HepG2 (cell line): ENCODE measurements around the gene CDC42EP4. TPM values are rescaled to one million over a fixed set of nuclear protein-coding genes. Genes with fewer than 3 reads are reported as not detected.

Experiments used
- FOXA1 ChIP-seq, 2 experiments: fragments of 450-650 bp in 1 of 2; sonication (generic) in 1 of 2; formaldehyde crosslinking in 1 of 2; IDR thresholded peaks; 2 replicates each; pipeline versions ENCODE4 v1.4.0 to v1.6.1; 2016 to 2020; ENCODE audit warnings: missing genetic modification reagents in 1 of 2
- GATAD2A ChIP-seq: IDR thresholded peaks from 2 replicates; pipeline ENCODE4 v1.6.1; 2016
- GZF1 ChIP-seq: sonication (generic); formaldehyde crosslinking; IDR thresholded peaks from 2 replicates; pipeline ENCODE4 v1.5.1; 2020; ENCODE audit warnings: mild to moderate bottlenecking, missing genetic modification reagents
- NFIB ChIP-seq: sonication (generic); formaldehyde crosslinking; IDR thresholded peaks from 2 replicates; pipeline ENCODE4 v1.9.0; 2021; ENCODE audit warnings: missing genetic modification reagents, mild to moderate bottlenecking, borderline replicate concordance
- SOX6 ChIP-seq, 2 experiments: fragments of 450-650 bp in 1 of 2; sonication (generic) in 1 of 2; formaldehyde crosslinking in 1 of 2; IDR thresholded peaks; 2 replicates each; pipeline versions ENCODE4 v1.4.0 to v1.6.1; 2017 to 2020; ENCODE audit warnings: antibody characterized with exemption in 1 of 2, mild to moderate bottlenecking in 1 of 2, missing genetic modification reagents in 1 of 2
- SPEN ChIP-seq: sonication (generic); formaldehyde crosslinking; IDR thresholded peaks from 2 replicates; pipeline ENCODE4 v1.5.1; 2020; ENCODE audit warnings: low read depth, mild to moderate bottlenecking, missing genetic modification reagents
- WIZ ChIP-seq: sonication (generic); formaldehyde crosslinking; IDR thresholded peaks from 2 replicates; pipeline ENCODE4 v1.5.1; 2020; ENCODE audit warnings: mild to moderate bottlenecking, missing genetic modification reagents
- ZFP36 ChIP-seq: fragments of 150-350 bp; IDR thresholded peaks from 2 replicates; pipeline ENCODE4 v1.6.1; 2018; ENCODE audit warnings: borderline replicate concordance, low read length, low read depth; ENCODE audit not compliant: partially characterized antibody
- ZNF605 ChIP-seq: sonication (generic); formaldehyde crosslinking; IDR thresholded peaks from 2 replicates; pipeline ENCODE4 v1.8.0; 2022; ENCODE audit warnings: mild to moderate bottlenecking, missing genetic modification reagents
- ZNF839 ChIP-seq: sonication (generic); formaldehyde crosslinking; IDR thresholded peaks from 2 replicates; pipeline ENCODE4 v1.4.0; 2020; ENCODE audit warnings: missing genetic modification reagents, mild to moderate bottlenecking, borderline replicate concordance
- ZSCAN20 ChIP-seq: sonication (generic); formaldehyde crosslinking; IDR thresholded peaks from 2 replicates; pipeline ENCODE4 v1.4.0; 2020; ENCODE audit warnings: missing genetic modification reagents, mild to moderate bottlenecking, borderline replicate concordance
- polyA plus RNA-seq, 8 experiments: library from polyadenylated mRNA; depleted of rRNA in 3 of 8; stranded (reverse) in 7 of 8; unstranded in 1 of 8; fragments of >200 nt; fragmentation: Illumina TruSeq in 4 of 8; extraction: Trizol in 4 of 8; gene quantifications; 2 replicates each; pipeline versions ENCODE4 v1.2.1 to v1.2.3, GENCODE V29; 2011 to 2016; ENCODE audit warnings: low read depth in 4 of 8, missing spikeins in 1 of 8, mixed read lengths in 1 of 8; ENCODE audit not compliant: insufficient read depth in 1 of 8
- total RNA-seq, 5 experiments: library from RNA; depleted of rRNA; stranded (reverse); fragments of >200 nt; fragmentation: Illumina TruSeq; extraction: Trizol; gene quantifications; 2 replicates each; pipeline ENCODE4 v1.2.3, GENCODE V29; 2016; ENCODE audit warnings: low read depth in 1 of 5
- TF ChIP-seq, protein P1 (sequence below): sonication (generic); formaldehyde crosslinking; IDR thresholded peaks from 2 replicates; pipeline ENCODE4 v1.5.0; 2020; ENCODE audit warnings: mild to moderate bottlenecking, low read depth, missing genetic modification reagents, borderline replicate concordance
- TF ChIP-seq, protein P2 (sequence below): sonication (generic); formaldehyde crosslinking; conservative IDR thresholded peaks from 2 replicates; pipeline ENCODE4 v1.8.0; 2022; ENCODE audit warnings: low read depth, missing genetic modification reagents
- TF ChIP-seq, protein P3 (sequence below): IDR thresholded peaks from 2 replicates; pipeline ENCODE4 v1.6.1; 2016
- TF ChIP-seq, protein P4 (sequence below): fragments of 450-650 bp; IDR thresholded peaks from 2 replicates; pipeline ENCODE4 v1.6.1; 2017; ENCODE audit warnings: mild to moderate bottlenecking
- TF ChIP-seq, protein P5 (sequence below): sonication (generic); formaldehyde crosslinking; IDR thresholded peaks from 2 replicates; pipeline ENCODE4 v1.4.0; 2020; ENCODE audit warnings: missing genetic modification reagents
- TF ChIP-seq, protein P6 (sequence below): sonication (generic); formaldehyde crosslinking; IDR thresholded peaks from 2 replicates; pipeline ENCODE4 v1.4.0; 2020; ENCODE audit warnings: mild to moderate bottlenecking, missing genetic modification reagents, borderline replicate concordance

Gene CDC42EP4
- total and polyA plus RNA-seq, 2 of the 13 experiments (the other 11 are each of a cell fraction or from before 2014, with no cell fraction given), result 19.0 to 54.0 TPM

DNA sequence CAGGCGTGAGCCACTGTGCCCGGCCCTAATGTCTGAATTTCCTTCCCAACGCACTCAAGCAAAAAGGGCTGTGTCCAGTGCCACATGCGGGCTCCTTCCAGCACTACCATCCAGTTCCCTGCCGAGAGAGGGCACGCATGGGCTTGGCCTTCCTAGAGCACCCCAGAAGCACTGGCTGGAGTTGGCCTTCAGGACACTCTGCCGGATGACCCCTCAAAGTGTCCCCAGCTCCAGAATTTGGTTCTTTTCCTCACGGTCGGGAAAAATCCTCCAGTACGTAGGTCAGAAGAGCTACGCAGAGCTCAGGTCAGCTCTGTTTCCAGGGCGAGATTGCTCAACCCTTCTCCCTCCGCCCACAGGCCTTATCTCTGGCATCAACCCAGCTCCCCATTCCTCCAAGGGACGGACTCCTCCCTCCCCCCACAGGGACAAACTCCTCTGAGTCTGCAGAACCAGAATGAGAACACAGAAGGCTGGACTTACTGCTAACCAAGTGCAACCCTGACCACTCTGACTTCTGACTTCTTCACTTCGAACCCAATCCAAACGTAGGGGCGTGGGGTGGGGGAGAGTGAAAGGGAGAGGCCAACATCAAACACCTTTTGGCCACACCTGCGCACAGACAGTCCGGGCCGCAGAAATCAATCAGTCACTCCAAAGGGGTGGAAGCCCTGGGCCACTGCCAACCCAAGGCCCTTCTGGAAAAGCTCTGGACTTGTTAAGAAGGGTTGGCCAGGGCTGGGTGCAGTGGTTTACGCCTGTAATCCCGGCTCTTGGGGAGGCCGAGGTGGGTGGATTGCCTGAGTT, 3.6 kb downstream of the CDC42EP4 start (continued):
- TF ChIP-seq, protein P1, sequence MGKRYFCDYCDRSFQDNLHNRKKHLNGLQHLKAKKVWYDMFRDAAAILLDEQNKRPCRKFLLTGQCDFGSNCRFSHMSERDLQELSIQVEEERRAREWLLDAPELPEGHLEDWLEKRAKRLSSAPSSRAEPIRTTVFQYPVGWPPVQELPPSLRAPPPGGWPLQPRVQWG (CRISPR knock-in tag), result no peak
- TF ChIP-seq GZF1 (CRISPR knock-in tag) (no peak), WIZ (no peak; the same call in 1 of the 2 replicates), NFIB (CRISPR knock-in tag) (no peak), ZFP36 (no peak), GATAD2A (CRISPR knock-in tag) (peak; percentile 97), ZSCAN20 (CRISPR knock-in tag) (0 out of 2 replicates have a peak, but pooled peaks have one; percentile 14), ZNF605 (CRISPR knock-in tag) (peak; percentile 86), SOX6 (IDR thresholded peaks at IDR 0.05) (no peak), SOX6 (CRISPR knock-in tag; IDR thresholded peaks at IDR 0.05) (peak; percentile 93), FOXA1 (IDR thresholded peaks at IDR 0.05) (no peak), FOXA1 (CRISPR knock-in tag; IDR thresholded peaks at IDR 0.05) (no peak), ZNF839 (CRISPR knock-in tag) (no peak), SPEN (CRISPR knock-in tag) (peak; percentile 66)
- TF ChIP-seq, protein P2, sequence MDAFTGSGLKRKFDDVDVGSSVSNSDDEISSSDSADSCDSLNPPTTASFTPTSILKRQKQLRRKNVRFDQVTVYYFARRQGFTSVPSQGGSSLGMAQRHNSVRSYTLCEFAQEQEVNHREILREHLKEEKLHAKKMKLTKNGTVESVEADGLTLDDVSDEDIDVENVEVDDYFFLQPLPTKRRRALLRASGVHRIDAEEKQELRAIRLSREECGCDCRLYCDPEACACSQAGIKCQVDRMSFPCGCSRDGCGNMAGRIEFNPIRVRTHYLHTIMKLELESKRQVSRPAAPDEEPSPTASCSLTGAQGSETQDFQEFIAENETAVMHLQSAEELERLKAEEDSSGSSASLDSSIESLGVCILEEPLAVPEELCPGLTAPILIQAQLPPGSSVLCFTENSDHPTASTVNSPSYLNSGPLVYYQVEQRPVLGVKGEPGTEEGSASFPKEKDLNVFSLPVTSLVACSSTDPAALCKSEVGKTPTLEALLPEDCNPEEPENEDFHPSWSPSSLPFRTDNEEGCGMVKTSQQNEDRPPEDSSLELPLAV (CRISPR knock-in tag), result no peak
- TF ChIP-seq, protein P3, sequence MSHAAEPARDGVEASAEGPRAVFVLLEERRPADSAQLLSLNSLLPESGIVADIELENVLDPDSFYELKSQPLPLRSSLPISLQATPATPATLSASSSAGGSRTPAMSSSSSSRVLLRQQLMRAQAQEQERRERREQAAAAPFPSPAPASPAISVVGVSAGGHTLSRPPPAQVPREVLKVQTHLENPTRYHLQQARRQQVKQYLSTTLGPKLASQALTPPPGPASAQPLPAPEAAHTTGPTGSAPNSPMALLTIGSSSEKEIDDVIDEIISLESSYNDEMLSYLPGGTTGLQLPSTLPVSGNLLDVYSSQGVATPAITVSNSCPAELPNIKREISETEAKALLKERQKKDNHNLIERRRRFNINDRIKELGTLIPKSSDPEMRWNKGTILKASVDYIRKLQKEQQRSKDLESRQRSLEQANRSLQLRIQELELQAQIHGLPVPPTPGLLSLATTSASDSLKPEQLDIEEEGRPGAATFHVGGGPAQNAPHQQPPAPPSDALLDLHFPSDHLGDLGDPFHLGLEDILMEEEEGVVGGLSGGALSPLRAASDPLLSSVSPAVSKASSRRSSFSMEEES (CRISPR knock-in tag), result peak; percentile 34; the same call in 1 of the 2 replicates
- TF ChIP-seq, protein P4, sequence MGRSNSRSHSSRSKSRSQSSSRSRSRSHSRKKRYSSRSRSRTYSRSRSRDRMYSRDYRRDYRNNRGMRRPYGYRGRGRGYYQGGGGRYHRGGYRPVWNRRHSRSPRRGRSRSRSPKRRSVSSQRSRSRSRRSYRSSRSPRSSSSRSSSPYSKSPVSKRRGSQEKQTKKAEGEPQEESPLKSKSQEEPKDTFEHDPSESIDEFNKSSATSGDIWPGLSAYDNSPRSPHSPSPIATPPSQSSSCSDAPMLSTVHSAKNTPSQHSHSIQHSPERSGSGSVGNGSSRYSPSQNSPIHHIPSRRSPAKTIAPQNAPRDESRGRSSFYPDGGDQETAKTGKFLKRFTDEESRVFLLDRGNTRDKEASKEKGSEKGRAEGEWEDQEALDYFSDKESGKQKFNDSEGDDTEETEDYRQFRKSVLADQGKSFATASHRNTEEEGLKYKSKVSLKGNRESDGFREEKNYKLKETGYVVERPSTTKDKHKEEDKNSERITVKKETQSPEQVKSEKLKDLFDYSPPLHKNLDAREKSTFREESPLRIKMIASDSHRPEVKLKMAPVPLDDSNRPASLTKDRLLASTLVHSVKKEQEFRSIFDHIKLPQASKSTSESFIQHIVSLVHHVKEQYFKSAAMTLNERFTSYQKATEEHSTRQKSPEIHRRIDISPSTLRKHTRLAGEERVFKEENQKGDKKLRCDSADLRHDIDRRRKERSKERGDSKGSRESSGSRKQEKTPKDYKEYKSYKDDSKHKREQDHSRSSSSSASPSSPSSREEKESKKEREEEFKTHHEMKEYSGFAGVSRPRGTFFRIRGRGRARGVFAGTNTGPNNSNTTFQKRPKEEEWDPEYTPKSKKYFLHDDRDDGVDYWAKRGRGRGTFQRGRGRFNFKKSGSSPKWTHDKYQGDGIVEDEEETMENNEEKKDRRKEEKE, result no peak
- TF ChIP-seq, protein P5, sequence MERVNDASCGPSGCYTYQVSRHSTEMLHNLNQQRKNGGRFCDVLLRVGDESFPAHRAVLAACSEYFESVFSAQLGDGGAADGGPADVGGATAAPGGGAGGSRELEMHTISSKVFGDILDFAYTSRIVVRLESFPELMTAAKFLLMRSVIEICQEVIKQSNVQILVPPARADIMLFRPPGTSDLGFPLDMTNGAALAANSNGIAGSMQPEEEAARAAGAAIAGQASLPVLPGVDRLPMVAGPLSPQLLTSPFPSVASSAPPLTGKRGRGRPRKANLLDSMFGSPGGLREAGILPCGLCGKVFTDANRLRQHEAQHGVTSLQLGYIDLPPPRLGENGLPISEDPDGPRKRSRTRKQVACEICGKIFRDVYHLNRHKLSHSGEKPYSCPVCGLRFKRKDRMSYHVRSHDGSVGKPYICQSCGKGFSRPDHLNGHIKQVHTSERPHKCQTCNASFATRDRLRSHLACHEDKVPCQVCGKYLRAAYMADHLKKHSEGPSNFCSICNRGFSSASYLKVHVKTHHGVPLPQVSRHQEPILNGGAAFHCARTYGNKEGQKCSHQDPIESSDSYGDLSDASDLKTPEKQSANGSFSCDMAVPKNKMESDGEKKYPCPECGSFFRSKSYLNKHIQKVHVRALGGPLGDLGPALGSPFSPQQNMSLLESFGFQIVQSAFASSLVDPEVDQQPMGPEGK (CRISPR knock-in tag), result peak; percentile 97
- TF ChIP-seq, protein P6, sequence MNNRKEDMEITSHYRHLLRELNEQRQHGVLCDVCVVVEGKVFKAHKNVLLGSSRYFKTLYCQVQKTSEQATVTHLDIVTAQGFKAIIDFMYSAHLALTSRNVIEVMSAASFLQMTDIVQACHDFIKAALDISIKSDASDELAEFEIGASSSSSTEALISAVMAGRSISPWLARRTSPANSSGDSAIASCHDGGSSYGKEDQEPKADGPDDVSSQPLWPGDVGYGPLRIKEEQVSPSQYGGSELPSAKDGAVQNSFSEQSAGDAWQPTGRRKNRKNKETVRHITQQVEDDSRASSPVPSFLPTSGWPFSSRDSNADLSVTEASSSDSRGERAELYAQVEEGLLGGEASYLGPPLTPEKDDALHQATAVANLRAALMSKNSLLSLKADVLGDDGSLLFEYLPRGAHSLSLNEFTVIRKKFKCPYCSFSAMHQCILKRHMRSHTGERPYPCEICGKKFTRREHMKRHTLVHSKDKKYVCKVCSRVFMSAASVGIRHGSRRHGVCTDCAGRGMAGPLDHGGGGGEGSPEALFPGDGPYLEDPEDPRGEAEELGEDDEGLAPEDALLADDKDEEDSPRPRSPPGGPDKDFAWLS, result no peak
